HG03097 (cell line): Measurements from ENCODE around the gene TMEM151A.

Experiments used
- ATAC-seq: cut with Tn5 transposase; IDR thresholded peaks from one replicate; pipeline ENCODE4 v1.9.1; 2021; ENCODE audit not compliant: unreplicated experiment, low FRiP score

TMEM151A gene

DNA sequence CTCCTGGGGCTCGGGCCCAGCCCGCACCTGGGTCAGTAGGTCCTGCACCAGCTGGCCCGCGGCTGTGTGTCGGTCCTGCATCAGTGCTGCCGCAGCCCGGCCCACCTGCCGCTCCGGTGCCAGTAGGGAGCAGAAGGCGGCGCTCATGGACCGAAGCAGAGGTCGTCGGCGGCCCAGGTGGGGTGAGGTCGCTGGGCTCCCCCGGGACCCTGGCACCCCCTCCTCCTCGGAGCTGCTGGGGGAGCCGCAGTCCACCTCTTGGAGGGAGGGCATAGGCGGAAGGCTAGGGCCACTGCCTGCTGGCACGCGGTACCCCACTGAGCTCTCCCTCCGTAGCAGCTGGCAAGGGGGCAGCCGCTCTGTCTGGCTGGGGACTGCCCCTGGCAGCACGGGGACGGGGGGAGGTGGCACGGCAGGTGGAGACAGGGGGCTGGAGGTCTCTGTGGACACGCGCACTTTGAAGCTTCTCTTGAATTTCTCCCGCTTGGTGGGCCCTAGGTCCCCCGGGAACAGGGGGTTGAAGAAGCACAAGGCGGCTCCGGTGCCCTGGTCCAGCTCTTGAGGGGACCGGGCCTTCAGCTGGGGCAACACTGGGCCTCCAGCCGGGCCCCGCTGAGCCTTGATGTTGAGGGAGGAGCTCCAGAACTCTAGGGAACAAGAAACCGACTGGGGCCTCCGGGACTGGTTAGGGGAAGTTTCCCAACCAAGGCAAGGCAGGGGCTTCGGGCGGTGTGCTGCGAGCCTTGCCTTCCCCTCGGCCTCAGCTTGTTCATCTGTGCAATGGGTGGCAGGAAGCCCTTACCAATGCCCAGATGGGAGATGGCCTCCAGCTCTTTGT lies 43.1 kb downstream of the TMEM151A start:
- no peak for ATAC-seq

DNA sequence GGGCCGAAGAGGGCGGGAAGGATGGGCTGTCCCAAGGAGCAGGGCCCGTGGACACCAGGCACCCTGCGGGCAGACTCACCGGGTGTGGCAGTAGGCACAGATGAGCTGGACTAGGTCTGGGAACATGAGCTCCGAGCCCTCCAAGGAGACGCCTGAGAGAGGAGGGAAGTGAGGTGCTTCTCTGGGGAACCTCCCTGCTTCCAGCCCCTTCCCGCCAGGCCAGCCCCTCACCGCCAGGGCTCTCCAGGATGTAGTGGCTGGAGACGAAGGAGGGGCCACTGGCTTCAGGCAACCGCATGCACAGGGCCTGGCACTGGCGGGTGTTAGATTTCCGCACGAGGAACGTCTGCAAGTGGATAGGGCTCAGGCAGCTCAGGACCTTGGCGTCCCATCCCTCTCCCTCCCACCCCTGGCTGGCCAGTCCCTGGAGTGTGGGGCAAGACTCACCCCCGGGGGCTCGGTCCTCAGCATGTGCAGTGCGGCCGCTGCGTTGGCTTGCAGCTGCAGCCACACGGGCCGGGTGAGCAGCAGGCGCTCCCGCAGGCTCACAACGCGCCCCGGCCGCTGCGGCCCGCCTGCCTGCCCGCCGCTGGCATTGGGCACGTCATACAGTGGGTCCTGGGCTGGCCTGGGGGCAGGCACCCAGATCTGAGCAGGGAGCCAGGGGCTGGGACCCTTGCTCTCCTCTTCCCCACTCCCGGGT lies 44.0 kb downstream of the TMEM151A start:
- ATAC-seq, result no peak

DNA sequence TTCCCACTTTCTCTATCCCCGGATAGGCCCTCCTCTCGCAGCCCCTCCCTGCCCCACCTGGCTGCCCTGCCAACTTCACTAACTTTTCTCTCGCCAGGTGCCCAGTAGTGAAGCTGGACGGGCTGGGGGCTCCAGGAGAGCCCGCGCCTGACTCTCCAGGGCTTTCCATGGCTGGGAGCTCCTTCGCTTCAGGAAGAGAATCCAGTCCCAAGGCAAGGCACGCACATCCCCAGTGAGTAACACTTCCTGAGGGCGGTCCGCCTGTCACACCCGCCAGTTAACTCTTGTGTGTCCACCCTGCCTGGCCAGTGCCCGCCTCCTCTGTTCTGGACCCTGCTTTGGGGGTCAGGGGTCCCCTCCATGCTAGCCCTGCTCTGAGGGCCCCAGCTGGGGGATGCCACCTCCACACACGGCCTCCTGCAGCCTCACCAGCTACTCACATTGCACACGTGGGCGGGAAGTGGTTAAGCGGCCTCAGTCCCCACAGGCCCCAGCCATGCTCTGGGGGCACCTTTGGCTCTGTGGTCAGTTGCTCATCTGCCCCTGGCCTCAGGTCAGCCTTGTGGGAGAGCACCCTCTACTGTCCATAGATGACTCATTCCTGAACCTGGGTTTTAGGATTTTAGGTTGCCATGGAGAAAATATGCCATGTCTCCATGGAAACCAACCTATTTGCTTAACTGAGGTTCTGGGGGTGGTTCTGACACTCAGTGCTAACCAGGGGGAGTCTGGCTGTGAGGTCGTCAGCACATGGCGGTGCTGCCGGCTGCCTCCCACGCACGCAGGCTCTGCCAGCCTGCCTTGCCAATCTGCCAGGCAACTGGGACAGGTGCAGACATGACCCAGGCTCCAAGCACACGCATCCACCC lies 44.8 kb downstream of the TMEM151A start, which contains the start of gene RIN1:
Gene RIN1 (minus strand): TSS at position 201 of the 869 bp plus-strand sequence. CDS start 32 bp downstream, at position 169.
- ATAC-seq, result no peak

DNA sequence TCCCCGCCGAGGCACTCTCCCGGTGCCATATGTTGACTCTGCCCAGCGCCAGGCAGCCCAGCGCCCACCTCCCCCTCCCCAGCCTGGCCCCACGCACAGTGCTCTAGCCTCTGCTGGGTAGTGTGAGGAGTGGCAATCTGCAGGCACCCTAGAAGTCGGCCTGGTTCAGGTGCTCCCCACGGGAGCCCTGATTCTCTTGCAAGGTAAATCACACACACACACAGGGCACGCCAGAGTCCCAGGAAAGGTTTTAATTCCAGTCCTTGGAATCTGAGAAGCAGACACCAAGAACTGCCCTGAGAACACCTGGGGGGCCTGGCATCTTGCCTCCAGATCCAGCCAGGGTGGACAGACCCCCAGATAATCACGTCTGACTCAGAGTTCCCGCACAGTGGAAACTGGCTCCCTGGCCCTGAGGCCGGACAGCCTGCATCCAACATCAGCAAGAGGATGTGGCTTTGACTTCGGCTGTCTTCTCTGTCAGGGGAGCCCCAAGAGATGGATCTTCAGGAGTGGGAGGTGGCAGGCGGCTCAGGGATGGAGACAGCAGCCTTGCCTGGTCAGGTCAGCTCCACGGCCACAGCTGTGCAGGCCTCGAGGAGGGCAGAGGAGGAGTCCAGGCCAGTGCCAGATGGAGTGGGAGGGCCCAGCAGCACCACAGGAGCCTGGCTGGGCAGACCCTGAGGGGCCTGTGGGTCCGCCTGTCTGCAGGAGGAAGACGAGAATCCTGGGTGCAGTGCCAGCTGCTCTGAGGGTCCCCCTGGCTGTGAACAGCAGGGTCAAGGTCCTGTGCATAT lies 45.6 kb downstream of the TMEM151A start:
- no peak for ATAC-seq

DNA sequence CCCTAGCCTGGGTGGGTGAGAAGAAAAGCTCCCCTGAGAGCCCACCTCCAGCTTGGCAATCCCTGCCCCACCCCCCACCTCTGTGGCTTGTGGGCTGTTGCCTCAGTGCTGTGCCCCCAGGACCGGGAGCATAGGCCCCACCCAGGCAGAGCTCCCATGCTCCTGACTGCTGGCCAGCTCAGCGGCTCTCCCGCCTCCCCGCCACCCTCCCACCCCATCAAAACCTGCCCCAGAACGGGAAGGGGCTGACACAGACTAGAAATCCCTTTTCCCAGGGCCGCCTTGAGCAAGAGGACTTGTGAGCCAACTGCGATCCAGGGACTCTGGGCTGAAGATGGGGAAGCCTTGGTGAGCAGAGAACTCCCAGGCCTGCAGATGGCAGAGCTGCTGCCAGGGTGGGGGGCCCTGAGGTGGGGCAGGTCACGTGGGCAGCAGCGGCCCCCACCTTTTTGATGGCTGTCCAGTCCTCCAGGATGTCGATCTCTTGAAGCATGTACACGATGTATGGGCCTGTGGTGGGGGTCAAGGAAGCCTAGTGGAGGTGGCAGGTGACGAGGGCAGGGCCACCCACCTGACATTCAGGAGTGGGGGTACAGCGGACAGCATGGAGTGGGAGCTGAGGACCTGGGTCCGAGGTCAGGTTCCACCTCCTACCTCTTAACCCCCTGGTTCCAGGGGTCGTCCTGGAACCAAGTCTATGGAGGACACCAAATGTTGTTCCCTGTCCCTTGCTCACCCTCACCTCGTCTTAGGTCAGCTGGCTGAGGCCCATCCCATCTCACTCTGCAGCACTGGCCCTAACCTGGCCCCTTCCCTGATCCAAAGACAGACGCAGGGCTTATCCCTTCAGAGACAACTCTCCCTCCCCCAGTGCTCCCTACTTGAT lies 46.8 kb downstream of the TMEM151A start:
- ATAC-seq, result no peak

DNA sequence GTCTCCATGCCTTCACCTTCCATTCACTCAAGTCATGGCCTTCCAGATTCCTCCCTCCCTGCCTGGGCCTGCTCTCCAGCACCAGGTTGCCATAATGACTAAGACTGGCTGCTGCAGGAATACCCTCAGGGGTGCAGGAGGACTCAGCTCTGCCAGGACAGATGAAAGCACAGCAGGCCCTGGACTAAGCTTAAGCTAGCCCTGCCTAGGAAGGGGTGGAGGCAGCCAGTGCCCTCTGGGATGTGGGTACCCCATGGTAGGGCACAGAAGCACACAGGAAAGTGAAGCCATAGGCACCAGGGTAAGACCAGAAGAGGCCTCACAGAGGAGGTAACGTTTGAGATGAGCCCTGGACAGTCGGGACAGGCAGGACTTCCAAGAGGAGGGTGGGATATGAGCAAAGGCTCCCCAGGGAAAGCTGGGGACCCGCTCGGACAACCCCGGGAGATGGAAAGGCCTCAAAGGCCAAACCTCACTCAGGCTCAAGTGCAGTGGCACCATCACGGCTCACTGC lies 47.5 kb downstream of the TMEM151A start:
- no peak for ATAC-seq

DNA sequence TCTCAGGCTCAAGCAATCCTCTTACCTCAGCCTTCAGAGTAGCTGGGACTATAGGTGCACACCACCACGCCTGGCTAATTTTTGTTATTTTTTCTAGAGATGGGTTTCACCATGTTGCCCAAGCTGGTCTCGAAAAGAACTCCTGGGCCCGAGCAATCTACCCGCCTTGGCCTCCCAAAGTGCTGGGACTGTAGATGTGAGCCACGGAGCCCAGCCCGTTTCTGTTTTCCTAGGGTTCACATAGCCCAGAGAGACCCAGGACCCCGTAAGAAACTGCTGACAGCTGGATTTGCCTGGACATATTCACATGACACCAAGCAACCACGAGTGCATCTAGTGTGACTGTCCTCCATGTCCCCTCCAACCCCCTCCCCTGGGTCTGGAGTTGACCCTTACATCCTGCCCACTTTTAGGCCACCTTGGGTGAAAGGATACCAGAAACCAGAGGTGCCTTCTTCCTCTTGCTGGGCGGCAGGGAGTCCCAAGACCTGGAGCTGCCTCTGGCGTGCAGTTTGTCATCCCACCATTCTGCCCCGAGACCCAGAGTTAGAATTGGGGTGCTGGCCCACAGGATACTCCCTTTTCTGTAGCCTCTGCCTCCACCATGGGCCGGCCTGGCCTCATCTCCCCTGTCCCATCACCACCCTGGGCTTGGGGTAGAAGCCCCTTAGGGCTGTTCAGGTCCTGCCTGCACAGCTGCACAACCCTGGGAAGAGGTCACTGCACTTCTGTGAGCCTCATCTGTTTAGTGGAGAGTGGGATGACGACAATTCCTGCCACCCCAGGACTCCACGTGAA lies 48.2 kb downstream of the TMEM151A start:
- no peak for ATAC-seq

DNA sequence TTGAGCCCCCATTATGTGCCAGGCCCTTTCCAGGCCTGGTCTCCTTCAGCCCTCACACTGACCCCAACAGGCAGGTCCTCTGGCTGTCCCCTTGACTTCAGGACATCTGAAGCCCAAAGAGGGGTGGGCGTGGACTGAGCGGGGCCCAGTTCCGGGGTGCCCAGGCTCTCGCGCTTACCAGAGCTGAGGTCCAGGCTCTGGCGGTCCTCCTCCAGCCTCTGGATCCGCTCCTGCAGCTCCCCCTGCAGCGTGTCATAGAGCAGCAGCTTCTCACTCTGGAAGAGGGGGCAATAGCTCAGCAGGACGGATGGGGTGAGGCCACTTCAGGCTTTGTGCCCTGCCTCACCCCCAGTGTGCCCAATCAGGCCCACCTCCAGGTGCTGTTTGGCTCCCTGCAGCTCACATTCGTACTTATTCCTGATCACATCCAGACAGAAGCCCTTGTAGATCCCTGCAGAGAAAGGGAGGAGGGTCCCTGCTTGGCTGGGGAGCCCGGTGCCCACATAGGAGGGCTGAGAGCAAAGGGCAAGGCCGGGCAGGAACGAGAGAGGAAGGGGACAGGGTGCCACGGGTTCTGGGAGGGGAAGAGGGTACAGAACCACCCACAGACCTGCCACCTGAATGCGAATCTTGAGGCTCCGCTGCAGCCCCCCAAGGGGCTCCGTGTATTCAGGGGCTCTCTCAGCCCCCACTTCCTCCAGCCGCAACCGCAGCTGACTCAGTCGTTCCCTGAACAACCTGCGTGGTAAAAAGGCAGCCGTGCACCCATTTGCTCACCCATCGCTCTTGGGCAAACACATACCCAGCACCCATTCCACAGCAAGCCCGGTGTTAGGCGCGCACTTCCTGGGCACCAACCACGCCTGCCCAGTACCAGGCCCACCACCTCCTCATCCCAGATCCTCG lies 49.2 kb downstream of the TMEM151A start:
- no peak for ATAC-seq

DNA sequence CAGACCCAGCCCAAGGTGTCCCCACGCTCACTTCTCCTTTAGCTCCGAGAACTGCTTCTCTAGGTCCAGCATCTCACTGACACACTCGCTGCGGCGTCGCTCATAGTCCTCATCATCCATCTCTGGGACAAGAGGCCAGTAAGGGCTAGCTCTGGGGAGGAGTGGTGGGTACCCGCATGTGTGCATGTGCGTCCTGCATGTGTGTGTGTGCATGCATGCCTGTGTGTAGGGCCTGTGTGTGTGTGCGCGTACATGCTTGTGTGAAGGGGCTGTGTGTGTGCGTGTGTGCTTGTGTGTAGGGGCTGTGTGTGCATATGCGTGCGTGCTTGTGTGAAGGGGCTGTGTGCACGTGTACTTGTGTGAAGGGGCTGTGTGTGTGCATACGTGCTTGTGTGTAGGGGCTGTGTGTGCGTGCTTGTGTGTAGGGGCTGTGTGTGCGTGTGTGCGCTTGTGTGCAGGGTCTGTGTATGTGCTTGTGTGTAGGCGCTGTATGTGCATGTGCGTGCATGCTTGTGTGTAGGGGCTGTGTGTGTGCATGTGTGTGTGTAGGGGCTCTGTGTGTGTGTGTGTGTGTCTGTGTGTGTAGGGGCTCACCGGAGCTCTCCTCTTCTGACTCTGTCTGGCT lies 49.9 kb downstream of the TMEM151A start:
- ATAC-seq, result no peak

DNA sequence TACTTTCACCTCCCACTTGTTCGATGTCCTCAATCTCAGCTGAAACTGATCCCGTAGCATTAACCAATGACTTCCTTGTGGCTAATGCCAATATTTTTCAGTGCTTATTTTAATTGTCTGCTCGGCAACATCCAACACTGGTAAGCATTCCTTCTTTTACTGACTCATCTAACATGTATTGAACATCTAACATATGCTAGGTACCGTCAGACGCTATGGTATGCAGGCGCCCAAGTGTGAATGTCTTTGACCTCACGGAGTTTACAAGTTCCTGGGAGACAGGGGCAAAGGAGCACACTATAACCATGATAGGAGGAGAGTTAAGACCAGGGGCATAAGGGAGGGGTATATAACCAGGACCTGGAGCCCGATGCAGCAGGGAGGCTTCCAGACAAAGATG lies 51.5 kb downstream of the TMEM151A start:
- no peak for ATAC-seq

DNA sequence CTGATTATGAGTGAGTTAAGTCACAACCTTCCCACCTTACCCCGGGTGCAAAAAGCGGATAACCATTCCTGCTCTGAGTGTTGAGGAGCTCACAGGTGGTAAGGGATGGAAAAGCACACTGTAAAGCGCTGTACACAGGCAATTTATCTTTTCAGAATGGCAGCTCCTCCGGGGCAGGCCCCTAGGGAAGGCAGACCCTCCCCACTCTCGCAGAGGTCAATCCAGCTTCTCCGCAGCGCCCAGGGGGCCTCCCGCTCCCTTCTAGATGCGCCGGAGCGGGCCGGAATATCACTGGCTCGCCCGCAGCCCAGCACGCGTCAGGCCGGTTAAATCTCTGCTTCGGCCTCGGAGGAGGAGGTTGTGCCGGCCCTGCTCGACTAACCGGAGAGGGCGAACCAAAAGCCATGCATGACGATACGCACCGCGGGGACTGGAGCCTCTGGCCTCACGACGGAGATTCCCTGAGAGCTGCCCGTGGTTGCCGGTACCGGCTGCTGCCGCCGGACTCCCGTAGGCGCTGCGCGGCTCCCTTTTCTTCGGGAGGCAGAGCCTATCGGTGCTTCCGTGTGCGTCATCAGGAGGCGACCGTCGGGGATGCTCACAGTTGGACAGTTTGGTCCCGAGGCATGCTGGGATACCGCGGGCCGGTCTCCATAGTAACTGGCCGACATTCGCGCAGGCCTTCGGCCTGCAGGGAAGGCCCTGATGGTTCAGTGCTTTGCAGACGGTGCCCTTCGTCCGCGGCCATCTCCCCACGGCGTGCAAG lies 53.0 kb downstream of the TMEM151A start, which contains the start of gene BRMS1:
Gene BRMS1 (minus strand): TSS at position 555 of the 766 bp plus-strand sequence. CDS start 2,870 bp downstream, outside the sequence.
- ATAC-seq, result peak; percentile 63

DNA sequence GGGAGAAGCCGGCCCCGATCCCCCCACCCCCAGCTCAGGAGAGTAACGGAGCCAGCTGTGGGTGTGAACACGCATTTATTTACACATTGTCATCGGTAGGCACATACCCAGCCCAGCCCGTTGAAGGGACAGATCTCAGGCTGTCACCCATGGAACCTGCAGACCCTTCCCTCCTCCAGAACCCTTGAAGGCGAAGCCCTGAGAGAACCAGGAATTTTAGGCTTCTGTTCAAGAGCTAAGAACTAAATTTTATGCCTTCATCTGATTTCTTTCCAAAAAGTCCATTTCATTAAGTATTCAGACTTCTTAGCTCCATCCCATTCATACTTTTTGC lies 53.6 kb downstream of the TMEM151A start:
- no peak for ATAC-seq
